ENCODE measurements around the gene TESMIN.

The TESMIN gene

DNA sequence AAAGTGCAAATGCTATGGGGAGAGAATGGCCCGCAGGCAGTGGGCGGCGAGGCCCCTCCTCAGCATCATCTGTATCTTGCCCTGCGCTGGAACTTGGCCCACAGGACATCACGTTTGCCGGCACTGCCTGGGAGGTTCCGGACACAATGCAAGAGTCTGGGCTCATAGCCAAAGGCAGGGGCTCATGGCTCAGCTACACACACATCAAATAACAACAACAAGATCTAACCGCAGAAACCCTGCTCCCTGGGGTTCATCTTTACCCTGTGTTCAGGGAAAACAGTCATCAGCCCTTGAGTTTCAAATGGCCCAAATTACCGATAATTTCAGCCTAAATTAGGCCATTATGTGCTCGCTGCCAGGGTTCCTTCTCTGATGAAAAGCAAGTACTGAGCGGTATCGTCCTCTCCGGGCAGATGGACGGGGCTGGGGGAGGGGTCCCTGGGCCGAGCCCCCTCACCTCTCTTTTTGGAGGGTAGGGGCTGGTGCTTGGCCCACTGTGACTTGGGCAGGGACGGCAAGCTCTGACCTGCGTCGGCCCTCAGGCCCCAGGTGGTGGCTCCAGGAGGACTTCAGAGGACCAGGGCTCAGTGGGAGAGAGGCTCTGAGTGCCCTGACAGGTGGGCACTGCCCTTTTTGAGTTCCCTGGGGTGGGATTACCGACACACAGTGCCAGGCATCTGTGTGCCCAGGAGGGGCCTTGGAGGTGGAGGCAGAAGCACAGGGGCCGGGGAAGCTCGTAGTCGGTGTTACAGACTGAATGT lies 92.0 kb downstream of the TESMIN start:
- DNase-seq (ENCODE audit: low read depth) = peak; percentile 82

DNA sequence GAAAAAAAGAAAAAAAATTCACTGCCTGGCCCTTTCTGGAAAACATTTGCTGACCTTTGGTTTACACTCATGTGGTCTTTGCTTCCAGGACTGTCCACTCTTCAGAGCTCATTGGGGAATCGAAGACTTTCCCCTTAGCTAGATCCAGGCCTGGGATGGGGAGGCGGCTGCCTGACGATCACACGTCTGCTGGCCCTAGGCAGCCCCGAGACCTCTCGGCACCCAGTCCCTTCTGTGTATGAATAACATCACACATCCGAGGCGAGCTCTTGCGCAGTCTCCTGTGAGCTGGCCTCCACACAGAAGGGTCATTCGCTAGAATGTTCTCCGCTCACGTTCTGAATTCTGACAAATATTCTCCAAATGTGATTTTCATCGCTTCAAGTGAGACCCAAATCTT lies 92.7 kb downstream of the TESMIN start:
- DNase-seq (ENCODE audit: low read depth) = no peak

DNA sequence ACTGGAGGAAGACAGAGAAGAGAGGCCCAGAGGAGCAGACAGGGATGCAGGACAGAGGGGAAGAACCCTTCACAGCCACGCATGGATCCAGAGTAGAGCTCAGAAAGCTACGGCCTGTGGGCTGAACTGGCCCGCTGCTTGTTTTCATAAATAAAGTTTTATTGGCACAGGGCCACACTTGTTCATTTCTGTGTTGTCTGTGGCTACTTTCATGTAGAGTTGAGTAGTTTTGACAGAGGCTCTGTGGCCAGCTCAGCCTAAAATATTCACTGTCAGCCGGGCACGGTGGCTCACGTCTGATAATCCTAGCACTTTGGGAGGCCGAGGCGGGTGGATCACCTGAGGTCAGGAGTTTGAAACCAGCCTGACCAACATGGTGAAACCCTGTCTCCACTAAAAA lies 93.2 kb downstream of the TESMIN start:
- DNase-seq (ENCODE audit: low read depth) = no peak

All from GM04503 (cell line).